GM19397 (cell line): Measurements from ENCODE around the gene BCL2L12.

ENCODE experiments used
- ATAC-seq: cut with Tn5 transposase; IDR thresholded peaks from one replicate; pipeline ENCODE4 v1.9.1; 2021; ENCODE audit warnings: mild to moderate bottlenecking, moderate library complexity; ENCODE audit not compliant: unreplicated experiment

The BCL2L12 gene

GRCh38 chr19:49684251-49684982, 18.7 kb downstream of the BCL2L12 start:
- ATAC-seq = no peak

GRCh38 chr19:49684983-49685553, 19.3 kb downstream of the BCL2L12 start:
- ATAC-seq = no peak

- ATAC-seq = no peak
These were observed 20.2 kb downstream of the BCL2L12 start for GRCh38 chr19:49685845-49686332.

- ATAC-seq = no peak
These were observed 20.9 kb downstream of the BCL2L12 start for GRCh38 chr19:49686503-49687088.

- no peak for ATAC-seq
These were observed 21.4 kb downstream of the BCL2L12 start for GRCh38 chr19:49687150-49687549.

- ATAC-seq = no peak
These were observed 22.0 kb downstream of the BCL2L12 start for GRCh38 chr19:49687566-49688316.

GRCh38 chr19:49688531-49689132, 22.9 kb downstream of the BCL2L12 start:
- no peak for ATAC-seq

- no peak for ATAC-seq
These were observed 23.7 kb downstream of the BCL2L12 start, which contains the start of gene ADM5 for GRCh38 chr19:49689133-49690078. ADM5 (plus strand) TSS chr19:49689594; CDS start chr19:49689838, 244 bp downstream.

GRCh38 chr19:49690079-49690655, 24.4 kb downstream of the BCL2L12 start:
- ATAC-seq = no peak

GRCh38 chr19:49690656-49691242, 25.0 kb downstream of the BCL2L12 start, which contains the start of gene CPT1C:
CPT1C (plus strand) TSS chr19:49691116; CDS start chr19:49692253, 1,137 bp downstream.
- ATAC-seq = no peak

GRCh38 chr19:49691243-49692146, 25.8 kb downstream of the BCL2L12 start:
- ATAC-seq = no peak

GRCh38 chr19:49692147-49692506, 26.4 kb downstream of the BCL2L12 start:
- no peak for ATAC-seq

GRCh38 chr19:49696115-49696514, 30.4 kb downstream of the BCL2L12 start:
- ATAC-seq = no peak

- no peak for ATAC-seq
These were observed 31.1 kb downstream of the BCL2L12 start for GRCh38 chr19:49696865-49697264.

- no peak for ATAC-seq
These were observed 33.6 kb downstream of the BCL2L12 start for GRCh38 chr19:49699364-49699763.

- no peak for ATAC-seq
These were observed 34.8 kb downstream of the BCL2L12 start for GRCh38 chr19:49700563-49700962.

- no peak for ATAC-seq
These were observed 35.6 kb downstream of the BCL2L12 start for GRCh38 chr19:49701271-49701786.
